ENCODE measurements around the gene LIN52.

The LIN52 gene

GRCh38 chr14:74239848-74240793 lies 155.4 kb downstream of the LIN52 start:
- DNase-seq = no peak

- no peak for DNase-seq
Measured at GRCh38 chr14:74240794-74241651, 156.3 kb downstream of the LIN52 start.

GRCh38 chr14:74241652-74242017 lies 156.9 kb downstream of the LIN52 start:
- no peak for DNase-seq

GRCh38 chr14:74242021-74242779 lies 157.4 kb downstream of the LIN52 start:
- no peak for DNase-seq

GRCh38 chr14:74242780-74243042 lies 158.0 kb downstream of the LIN52 start:
- DNase-seq = no peak

GRCh38 chr14:74243051-74243450 lies 158.3 kb downstream of the LIN52 start:
- no peak for DNase-seq

GRCh38 chr14:74244115-74244514 lies 159.4 kb downstream of the LIN52 start:
- DNase-seq = no peak

GRCh38 chr14:74245292-74245691 lies 160.5 kb downstream of the LIN52 start:
- DNase-seq = no peak

GRCh38 chr14:74246542-74246941 lies 161.8 kb downstream of the LIN52 start:
- DNase-seq = no peak

GRCh38 chr14:74248017-74248416 lies 163.3 kb downstream of the LIN52 start:
- DNase-seq = no peak

- no peak for DNase-seq
Measured at GRCh38 chr14:74249433-74250375, 164.9 kb downstream of the LIN52 start.

Data from inflammatory macrophage treated with lipopolysaccharide for 1 hour (primary cell).